H1 (cell line): ENCODE measurements around the gene DAB2IP. TPM values are rescaled to one million over a fixed set of nuclear protein-coding genes. Genes with fewer than 3 reads are reported as not detected.

Experiments used
- CTCF ChIA-PET: fragments of 300-600 bp; sonication (Branson Sonifier 250); formaldehyde crosslinking; loops from one replicate; lab custom pipeline; 2021; ENCODE audit not compliant: partially characterized antibody; lab: Charles Lee
- POLR2A ChIA-PET: fragments of 300-600 bp; sonication (Branson Sonifier 250); formaldehyde crosslinking; loops from one replicate; lab custom pipeline; 2021; ENCODE audit warnings: inconsistent platforms; ENCODE audit not compliant: partially characterized antibody; lab: Charles Lee
- DNase-seq, 2 experiments: peaks; one replicate each; pipeline versions ENCODE4 v3.0.0 to v3.0.0-alpha.2; 2010 to 2022; ENCODE audit warnings: low spot score in 2 of 2, low read depth in 1 of 2, mixed read lengths in 1 of 2
- FAIRE-seq: peaks from 2 replicates; lab custom pipeline; 2011; peaks lifted over from hg19 to GRCh38; lab: Jason Lieb, UNC
- H2AFZ ChIP-seq: 2 replicates; pipeline ENCODE4 v1.8.1; 2012; ENCODE audit warnings: low read length, inconsistent platforms
- H2AK5ac ChIP-seq: 2 replicates; pipeline ENCODE4 v1.6.1; 2013; ENCODE audit warnings: low read depth, low read length
- H2BK120ac ChIP-seq: replicated peaks from 2 replicates; pipeline ENCODE3; 2013; ENCODE audit warnings: low read depth, low read length, inconsistent platforms
- H2BK12ac ChIP-seq: 2 replicates; pipeline ENCODE4 v1.6.1; 2013; ENCODE audit warnings: low read depth, low read length
- H2BK15ac ChIP-seq: 2 replicates; pipeline ENCODE4 v1.6.1; 2013; ENCODE audit warnings: low read length
- H2BK20ac ChIP-seq: 2 replicates; pipeline ENCODE4 v1.6.1; 2013; ENCODE audit warnings: low read length
- H2BK5ac ChIP-seq: 2 replicates; pipeline ENCODE4 v1.6.1; 2013; ENCODE audit warnings: low read depth, low read length
- H3K14ac ChIP-seq: 2 replicates; pipeline ENCODE4 v1.6.1; 2013; ENCODE audit warnings: inconsistent platforms; ENCODE audit not compliant: insufficient read length
- H3K18ac ChIP-seq: 2 replicates; pipeline ENCODE4 v1.6.1; 2013; ENCODE audit warnings: low read length; ENCODE audit errors: extremely low read depth
- H3K23ac ChIP-seq: 2 replicates; pipeline ENCODE4 v1.6.1; 2013; ENCODE audit warnings: inconsistent platforms; ENCODE audit not compliant: insufficient read length
- H3K23me2 ChIP-seq: 2 replicates; pipeline ENCODE4 v1.6.1; 2013; ENCODE audit warnings: low read depth, low read length
- H3K27ac ChIP-seq: 2 replicates; pipeline ENCODE4 v1.6.1; 2011; ENCODE audit warnings: low read depth, low read length, inconsistent platforms
- H3K27me3 ChIP-seq, 4 experiments: replicated peaks in 1 of 4; 1 replicate in 1 of 4; 2 replicates in 3 of 4; pipeline versions ENCODE4 v1.6.1 to v1.8.1; 2011 to 2013; ENCODE audit warnings: low read length in 3 of 4, mild to moderate bottlenecking in 3 of 4, inconsistent platforms in 2 of 4, mixed read lengths in 2 of 4, moderate library complexity in 1 of 4; ENCODE audit not compliant: control insufficient read depth in 3 of 4, insufficient read depth in 3 of 4; ENCODE audit errors: extremely low read depth in 1 of 4
- H3K36me3 ChIP-seq, 4 experiments: 2 replicates each; pipeline versions ENCODE4 v1.6.1 to v1.8.1; 2011 to 2013; ENCODE audit warnings: mild to moderate bottlenecking in 4 of 4, low read length in 3 of 4, moderate library complexity in 2 of 4, control low read depth in 1 of 4, inconsistent platforms in 1 of 4; ENCODE audit not compliant: insufficient read depth in 4 of 4, control insufficient read depth in 2 of 4
- H3K4ac ChIP-seq: replicated peaks from 2 replicates; pipeline ENCODE3; 2013; ENCODE audit warnings: low read length, low read depth, mixed read lengths, inconsistent platforms; ENCODE audit not compliant: insufficient read length
- H3K4me1 ChIP-seq, 4 experiments: replicated peaks in 1 of 4; 1 replicate in 1 of 4; 2 replicates in 3 of 4; pipeline versions ENCODE4 v1.6.1 to v1.8.1; 2011 to 2013; ENCODE audit warnings: low read length in 3 of 4, inconsistent platforms in 2 of 4, mixed read lengths in 1 of 4; ENCODE audit not compliant: insufficient read depth in 4 of 4, control insufficient read depth in 3 of 4
- H3K4me2 ChIP-seq, 2 experiments: 2 replicates each; pipeline versions ENCODE4 v1.6.1 to v1.8.1; 2011 to 2013; ENCODE audit warnings: low read depth in 2 of 2, low read length in 2 of 2, control low read depth in 1 of 2, inconsistent platforms in 1 of 2, mild to moderate bottlenecking in 1 of 2; ENCODE audit not compliant: insufficient read depth in 1 of 2
- H3K4me3 ChIP-seq, 4 experiments: fragments of 200-600, 300-600 bp in 1 of 4; sonication (generic), shearing (Covaris generic), sonication (Bioruptor Twin) in 1 of 4; 2 replicates each; pipeline versions ENCODE4 v1.5.1 to v1.8.1; 2011 to 2016; ENCODE audit warnings: low read length in 4 of 4, low read depth in 3 of 4, control low read depth in 2 of 4, inconsistent platforms in 2 of 4, mild to moderate bottlenecking in 2 of 4, mixed read lengths in 1 of 4, moderate library complexity in 1 of 4; ENCODE audit not compliant: insufficient read depth in 2 of 4; ENCODE audit errors: extremely low read depth in 1 of 4
- H3K56ac ChIP-seq: replicated peaks from 2 replicates; pipeline ENCODE3; 2013; ENCODE audit warnings: low read depth, mild to moderate bottlenecking, mixed read lengths, low read length, inconsistent platforms; ENCODE audit not compliant: insufficient read length
- H3K79me1 ChIP-seq: 2 replicates; pipeline ENCODE4 v1.6.1; 2013; ENCODE audit warnings: low read depth, low read length, control low read depth
- H3K79me2 ChIP-seq, 2 experiments: 2 replicates each; pipeline versions ENCODE4 v1.6.1 to v1.8.1; 2012 to 2013; ENCODE audit warnings: low read length in 2 of 2, mild to moderate bottlenecking in 2 of 2, inconsistent platforms in 1 of 2; ENCODE audit not compliant: insufficient read depth in 2 of 2, control insufficient read depth in 1 of 2
- H3K9ac ChIP-seq, 4 experiments: replicated peaks in 1 of 4; 1 replicate in 1 of 4; 2 replicates in 3 of 4; pipeline versions ENCODE4 v1.6.1 to v1.8.1; 2011 to 2013; ENCODE audit warnings: low read depth in 3 of 4, low read length in 3 of 4, control low read depth in 2 of 4, mild to moderate bottlenecking in 2 of 4, moderate library complexity in 2 of 4, inconsistent platforms in 1 of 4; ENCODE audit errors: extremely low read depth in 1 of 4
- H3K9me3 ChIP-seq, 2 experiments: 2 replicates each; pipeline versions ENCODE4 v1.6.1 to v1.8.1; 2012 to 2013; ENCODE audit warnings: mild to moderate bottlenecking in 2 of 2, moderate library complexity in 2 of 2, control low read depth in 1 of 2, inconsistent platforms in 1 of 2, low read depth in 1 of 2, low read length in 1 of 2, mixed read lengths in 1 of 2; ENCODE audit not compliant: insufficient read depth in 2 of 2
- H4K20me1 ChIP-seq, 2 experiments: replicated peaks in 1 of 2; 2 replicates each; pipeline versions ENCODE3 to v1.8.1; 2011 to 2013; ENCODE audit warnings: inconsistent platforms in 2 of 2, low read length in 2 of 2, mild to moderate bottlenecking in 1 of 2; ENCODE audit not compliant: insufficient read depth in 2 of 2, control insufficient read depth in 1 of 2
- H4K5ac ChIP-seq: 2 replicates; pipeline ENCODE4 v1.6.1; 2013; ENCODE audit warnings: low read length, low read depth, mixed read lengths, inconsistent platforms; ENCODE audit not compliant: insufficient read length
- H4K8ac ChIP-seq: 2 replicates; pipeline ENCODE4 v1.8.0; 2013; ENCODE audit warnings: mild to moderate bottlenecking, moderate library complexity, low read length, inconsistent platforms; ENCODE audit not compliant: insufficient read depth; ENCODE audit errors: extremely low read depth
- H4K91ac ChIP-seq: replicated peaks from 2 replicates; pipeline ENCODE3; 2013; ENCODE audit warnings: low read length, mixed read lengths, inconsistent platforms; ENCODE audit not compliant: insufficient read length
- ASH2L ChIP-seq: fragments of 200-600, 300-600 bp; sonication (generic); IDR thresholded peaks from one replicate; pipeline ENCODE4 v1.7.1; 2017; ENCODE audit warnings: low read length
- BACH1 ChIP-seq: IDR thresholded peaks from 2 replicates; pipeline ENCODE4 v1.6.1; 2012; ENCODE audit warnings: low read length, improper control_type of control experiment
- CTCF ChIP-seq, 3 experiments: IDR thresholded peaks; 1 replicate in 2 of 3; 2 replicates in 1 of 3; pipeline versions ENCODE4 v1.5.1 to v1.6.1; 2011; ENCODE audit warnings: low read length in 3 of 3, mild to moderate bottlenecking in 3 of 3, inconsistent platforms in 2 of 3, low read depth in 1 of 3, moderate library complexity in 1 of 3; ENCODE audit not compliant: insufficient read depth in 1 of 3; ENCODE audit errors: control extremely low read depth in 1 of 3
- FOSL1 ChIP-seq: IDR thresholded peaks from 2 replicates; pipeline ENCODE4 v1.6.1; 2011; ENCODE audit warnings: mild to moderate bottlenecking, low read depth, low read length, moderate library complexity; ENCODE audit not compliant: insufficient read depth
- RFX5 ChIP-seq: IDR thresholded peaks from 2 replicates; pipeline ENCODE4 v1.6.1; 2011; ENCODE audit warnings: low read depth, low read length, improper control_type of control experiment, borderline replicate concordance
- SAP30 ChIP-seq: fragments of 300-600 bp; sonication (generic); IDR thresholded peaks from 2 replicates; pipeline ENCODE4 v1.7.1; 2012; ENCODE audit warnings: low read length, moderate library complexity, mild to moderate bottlenecking, inconsistent platforms; ENCODE audit not compliant: insufficient read depth, insufficient replicate concordance
- SRF ChIP-seq: IDR thresholded peaks from 2 replicates; pipeline ENCODE4 v1.6.1; 2011; ENCODE audit warnings: mild to moderate bottlenecking, low read depth, low read length, moderate library complexity
- WGBS, 2 experiments: shearing (Covaris generic) in 1 of 2; methylation state at CpG; one replicate each; pipeline versions ENCODE4 v1.1.6 to v1.1.7; 2013 to 2015; ENCODE audit warnings: low lambda C conversion rate in 2 of 2, mixed read lengths in 2 of 2, inconsistent platforms in 1 of 2, low coverage in 1 of 2, missing lambda C conversion rate in 1 of 2; ENCODE audit not compliant: insufficient replicate concordance in 2 of 2, insufficient coverage in 1 of 2, insufficient read length in 1 of 2; ENCODE audit errors: extremely low coverage in 1 of 2, missing lambda C conversion rate in 1 of 2; 5-methylcytosine and 5-hydroxymethylcytosine counted together
- polyA plus RNA-seq, 7 experiments: library from polyadenylated mRNA; depleted of rRNA in 3 of 7; stranded (reverse) in 5 of 7; unstranded in 2 of 7; fragments of >200 nt in 5 of 7; fragments of 200-250 nt in 2 of 7; gene quantifications; 1 replicate in 5 of 7; 2 replicates in 1 of 7; 4 replicates in 1 of 7; pipeline versions ENCODE4 v1.2.1 to v1.2.3, GENCODE V29; 2011 to 2013; ENCODE audit warnings: missing spikeins in 2 of 7, mixed read lengths in 2 of 7
- total RNA-seq: library from RNA; stranded (reverse); fragmentation: NEBNext Ultra II Directional; extraction: Animal tissue kit (Norgen Biotek cat#: 25700); gene quantifications from 2 replicates; pipeline ENCODE4 v1.2.1, GENCODE V29; 2021

DAB2IP gene
- total and polyA plus RNA-seq, 2 of the 8 experiments (the other 6 are each of a cell fraction or from before 2014, with no cell fraction given), result 19.7 to 39.5 TPM

GRCh38 chr9:121783521-121784507 lies 132.4 kb downstream of the DAB2IP start:
- POLR2A ChIA-PET, result interaction anchor here (0.5 kb wide), 1 partner anchor 44 kb away, joined by 4 read pairs; no protein-coding TSS in a partner anchor
- no peak overlapping the region for H2BK20ac ChIP-seq
- peaks cover 2% of the 10 kb centered on the region; the same call in 1 of the 2 replicates for H3K23me2 ChIP-seq
- H3K56ac ChIP-seq, result no peak overlapping the region
- H3K27ac ChIP-seq, result 0 out of 2 replicates have a peak overlapping the region, but pooled peaks have one; percentile 0
- peak overlapping the region; percentile 25 for H4K91ac ChIP-seq
- H2AK5ac ChIP-seq, result no peak overlapping the region
- no peak overlapping the region for H2AFZ ChIP-seq
- H3K23ac ChIP-seq, result no peak overlapping the region
- peaks cover 0 to 3% of the 10 kb centered on the region in 2 experiments for H4K20me1 ChIP-seq
- H3K4me3 ChIP-seq, result no peak overlapping the region
- H3K9ac ChIP-seq, result no peak overlapping the region
- DNase-seq, result no peak
- H3K4ac ChIP-seq, result no peak overlapping the region
- H2BK15ac ChIP-seq, result peak overlapping the region; percentile 16; the same call in 1 of the 2 replicates
- no peak overlapping the region for H2BK120ac ChIP-seq
- H3K4me2 ChIP-seq, result no peak overlapping the region; a peak in 1 of 4 replicates
- no peaks in the 10 kb centered on the region for H3K27me3 ChIP-seq
- H3K36me3 ChIP-seq, result peaks cover 2 to 14% (median 8%) of the 10 kb centered on the region in 4 experiments; a peak in 6 of 8 replicates
- H4K8ac ChIP-seq, result no peak overlapping the region; the same call in 1 of the 2 replicates
- H2BK5ac ChIP-seq, result peak overlapping the region; percentile 75; the same call in 1 of the 2 replicates
- peak overlapping the region; percentile 83 for H3K18ac ChIP-seq
- CTCF ChIA-PET, result interaction anchor here (0.6 to 1.9 kb wide), 15 partner anchors 10 to 238 kb away, joined by 3 to 7 read pairs (median 3); no protein-coding TSS in a partner anchor
- H3K9me3 ChIP-seq, result no peaks in the 10 kb centered on the region
- H4K5ac ChIP-seq, result no peak overlapping the region
- no peak overlapping the region for H3K14ac ChIP-seq
- H2BK12ac ChIP-seq, result peak overlapping the region; percentile 60; the same call in 1 of the 2 replicates
- H3K79me1 ChIP-seq, result no peaks in the 10 kb centered on the region
- no peak for FAIRE-seq
- H3K4me1 ChIP-seq, result peaks cover 0 to 20% (median 10%) of the 10 kb centered on the region in 4 experiments; a peak in 6 of 7 replicates
- WGBS, 2 experiments, result 86% methylated on average over 22 of the region's 26 CpGs; no CpG with 5 or more reads in 1 of the 2 experiments
- H3K79me2 ChIP-seq, result no peaks in the 10 kb centered on the region; a peak in 1 of 4 replicates
- no peak for TF ChIP-seq SRF
- TF ChIP-seq BACH1, result no peak
- TF ChIP-seq ASH2L, result no peak
- TF ChIP-seq SAP30, result no peak
- TF ChIP-seq RFX5, result no peak
- no peak for TF ChIP-seq FOSL1
- TF ChIP-seq CTCF (IDR thresholded peaks at IDR 0.05; ENCODE audit: control extremely low read depth in 1 of 3, insufficient read depth in 1 of 3, low read depth in 1 of 3, low read length in 3 of 3), result 0 out of 4 replicates have a peak, but pooled peaks of 1 of the 3 experiments have one; percentile 4
